T-helper 2 cell treated with Interferon-gamma antibody and Interleukin-4, amounts not matched to agents 100 ng/mL and 5 ng/mL, for 36 hours (primary cell): ENCODE results near the gene SKOR2. TPM values are rescaled to one million over a fixed set of nuclear protein-coding genes. Genes with fewer than 3 reads are reported as not detected.

ENCODE experiments used
- intact Hi-C: fragments of 100-400 bp; cut with micrococcal nuclease; formaldehyde crosslinking; loops from one replicate; pipeline ENCODE4 v1.15.1; 2023
- total RNA-seq: library from RNA; stranded (reverse); gene quantifications from 2 replicates; pipeline ENCODE4 v1.2.3, GENCODE V29; 2022

SKOR2 gene, protein sequence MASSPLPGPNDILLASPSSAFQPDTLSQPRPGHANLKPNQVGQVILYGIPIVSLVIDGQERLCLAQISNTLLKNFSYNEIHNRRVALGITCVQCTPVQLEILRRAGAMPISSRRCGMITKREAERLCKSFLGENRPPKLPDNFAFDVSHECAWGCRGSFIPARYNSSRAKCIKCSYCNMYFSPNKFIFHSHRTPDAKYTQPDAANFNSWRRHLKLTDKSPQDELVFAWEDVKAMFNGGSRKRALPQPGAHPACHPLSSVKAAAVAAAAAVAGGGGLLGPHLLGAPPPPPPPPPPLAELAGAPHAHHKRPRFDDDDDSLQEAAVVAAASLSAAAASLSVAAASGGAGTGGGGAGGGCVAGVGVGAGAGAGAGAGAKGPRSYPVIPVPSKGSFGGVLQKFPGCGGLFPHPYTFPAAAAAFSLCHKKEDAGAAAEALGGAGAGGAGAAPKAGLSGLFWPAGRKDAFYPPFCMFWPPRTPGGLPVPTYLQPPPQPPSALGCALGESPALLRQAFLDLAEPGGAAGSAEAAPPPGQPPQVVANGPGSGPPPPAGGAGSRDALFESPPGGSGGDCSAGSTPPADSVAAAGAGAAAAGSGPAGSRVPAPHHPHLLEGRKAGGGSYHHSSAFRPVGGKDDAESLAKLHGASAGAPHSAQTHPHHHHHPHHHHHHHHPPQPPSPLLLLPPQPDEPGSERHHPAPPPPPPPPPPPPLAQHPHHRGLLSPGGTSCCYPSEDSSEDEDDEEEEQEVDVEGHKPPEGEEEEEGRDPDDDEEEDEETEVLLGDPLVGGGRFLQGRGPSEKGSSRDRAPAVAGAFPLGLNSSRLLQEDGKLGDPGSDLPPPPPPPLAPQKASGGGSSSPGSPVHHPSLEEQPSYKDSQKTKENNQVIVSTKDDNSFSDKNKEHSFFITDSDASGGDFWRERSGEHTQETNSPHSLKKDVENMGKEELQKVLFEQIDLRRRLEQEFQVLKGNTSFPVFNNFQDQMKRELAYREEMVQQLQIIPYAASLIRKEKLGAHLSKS
- not detected in 2 replicates for total RNA-seq

DNA sequence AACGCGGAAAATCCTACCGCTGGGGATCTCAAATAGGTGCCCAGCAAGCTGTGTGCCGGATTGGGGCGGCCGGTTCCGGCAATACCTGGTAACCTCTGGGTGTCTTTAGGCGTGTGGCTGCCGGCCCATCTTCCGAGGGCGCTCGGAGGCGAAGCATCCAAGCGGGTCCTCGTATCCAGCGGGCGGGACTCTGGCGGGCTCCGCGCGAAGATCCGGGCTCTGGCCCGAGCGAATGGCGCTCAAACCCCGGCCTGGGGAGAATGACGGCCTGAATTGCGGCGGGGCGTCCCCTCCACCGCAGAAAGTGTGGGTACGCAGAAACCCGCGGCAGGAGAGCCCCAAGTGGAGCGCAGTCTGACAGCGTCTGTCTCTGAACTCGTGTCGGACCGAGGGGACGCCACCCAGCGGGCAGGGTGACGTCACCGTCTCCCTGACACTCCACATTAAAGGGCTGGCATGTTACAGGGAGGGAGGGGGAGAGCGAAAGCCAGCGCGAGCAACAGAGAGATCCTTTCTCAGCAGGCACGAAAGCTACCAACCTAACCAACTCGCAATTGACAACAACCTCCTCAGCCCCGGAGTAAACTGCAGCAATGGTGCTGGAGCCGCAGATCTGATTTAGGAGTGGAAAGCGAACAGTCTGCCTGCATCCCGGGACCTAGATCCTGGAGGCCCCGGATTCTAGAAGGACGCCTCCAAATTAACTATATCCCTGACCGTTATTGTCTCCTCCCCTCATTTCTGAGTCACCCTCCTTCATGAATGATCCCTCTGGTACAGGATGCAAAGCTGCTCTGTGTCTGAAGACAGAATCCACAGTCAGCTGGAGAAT, at the start of gene SKOR2:
TSS of gene SKOR2 (minus strand) at position 372 of the 832 bp plus-strand sequence. CDS start 2,477 bp downstream, outside the sequence.
- intact Hi-C loops, result no loop called here

GRCh38 chr18:47296462-47296861, 45.0 kb upstream of the SKOR2 start:
- intact Hi-C loops, result no loop called here

DNA sequence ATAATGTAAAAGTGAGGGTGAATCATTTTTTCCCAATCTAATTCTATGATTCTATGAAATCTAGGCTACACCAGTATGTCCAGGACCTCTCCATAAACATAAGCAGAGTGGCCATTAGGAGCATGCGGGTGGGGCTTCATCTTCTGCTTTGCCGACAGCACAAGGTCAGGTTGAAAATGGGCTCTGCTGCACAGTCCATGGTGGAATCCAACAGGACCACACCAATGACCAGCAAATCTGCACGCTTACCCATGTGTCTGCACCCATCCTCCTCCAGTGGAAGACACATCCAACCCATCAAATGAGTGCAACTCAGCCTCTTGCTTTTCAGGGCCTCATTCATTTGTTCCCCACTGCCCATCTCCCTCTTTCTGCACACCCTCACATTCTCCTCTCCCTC, 43.3 kb upstream of the SKOR2 start:
- intact Hi-C loops, result no loop called here

- intact Hi-C loops, result no loop called here
These were observed 37.3 kb upstream of the SKOR2 start for GRCh38 chr18:47288741-47289140.

GRCh38 chr18:47287911-47288585, 36.6 kb upstream of the SKOR2 start:
- intact Hi-C loops, result no loop called here

DNA sequence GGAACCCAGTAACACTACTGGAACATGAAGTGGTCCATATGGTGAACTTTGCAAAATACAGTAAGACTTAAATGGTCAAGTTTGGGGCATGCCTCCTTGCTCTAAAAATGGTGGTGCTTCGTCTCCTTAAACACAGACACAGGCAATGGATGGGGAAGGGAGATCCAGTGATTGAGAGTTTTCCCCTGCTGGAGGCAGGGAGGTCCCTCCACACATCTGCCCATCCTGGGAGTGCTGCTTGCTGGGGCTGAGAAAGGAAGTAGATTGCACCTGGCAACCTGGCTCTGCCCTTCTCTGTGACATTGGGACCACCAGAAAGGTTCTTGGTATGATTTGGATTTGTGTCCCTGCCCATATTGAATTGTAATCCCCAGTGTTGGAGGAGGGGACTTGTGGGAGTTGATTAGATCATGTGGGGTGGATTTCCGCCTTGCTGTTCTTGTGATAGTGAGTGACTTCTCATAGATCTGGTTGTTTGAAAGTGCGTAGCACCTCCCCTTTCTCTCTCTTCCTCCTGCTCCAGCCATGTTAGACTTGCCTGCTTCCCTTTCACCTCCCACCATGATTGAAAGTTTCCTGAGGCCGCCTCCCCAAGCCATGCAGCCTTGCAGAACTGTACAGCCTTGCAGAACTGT, 35.4 kb upstream of the SKOR2 start:
- intact Hi-C loops, result no loop called here

DNA sequence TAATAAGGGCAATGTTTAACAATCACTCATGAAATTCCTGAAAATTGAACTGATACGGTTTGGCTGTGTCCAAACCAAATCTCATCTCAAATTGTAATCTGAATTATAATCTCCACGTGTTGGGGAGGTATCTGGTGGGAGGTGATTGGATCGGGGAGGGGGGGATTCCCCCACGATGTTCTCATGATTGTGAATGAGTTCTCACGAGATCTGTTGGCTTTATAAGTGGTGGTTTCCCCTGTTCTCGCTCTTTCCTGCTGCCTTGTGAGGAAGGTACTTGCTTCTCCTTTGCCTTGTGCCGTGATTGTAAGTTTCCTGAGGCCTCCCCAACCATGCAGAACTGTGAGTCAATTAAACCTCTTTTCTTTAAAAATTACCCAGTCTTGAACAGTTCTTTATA, 34.0 kb upstream of the SKOR2 start:
- intact Hi-C loops, result no loop called here

DNA sequence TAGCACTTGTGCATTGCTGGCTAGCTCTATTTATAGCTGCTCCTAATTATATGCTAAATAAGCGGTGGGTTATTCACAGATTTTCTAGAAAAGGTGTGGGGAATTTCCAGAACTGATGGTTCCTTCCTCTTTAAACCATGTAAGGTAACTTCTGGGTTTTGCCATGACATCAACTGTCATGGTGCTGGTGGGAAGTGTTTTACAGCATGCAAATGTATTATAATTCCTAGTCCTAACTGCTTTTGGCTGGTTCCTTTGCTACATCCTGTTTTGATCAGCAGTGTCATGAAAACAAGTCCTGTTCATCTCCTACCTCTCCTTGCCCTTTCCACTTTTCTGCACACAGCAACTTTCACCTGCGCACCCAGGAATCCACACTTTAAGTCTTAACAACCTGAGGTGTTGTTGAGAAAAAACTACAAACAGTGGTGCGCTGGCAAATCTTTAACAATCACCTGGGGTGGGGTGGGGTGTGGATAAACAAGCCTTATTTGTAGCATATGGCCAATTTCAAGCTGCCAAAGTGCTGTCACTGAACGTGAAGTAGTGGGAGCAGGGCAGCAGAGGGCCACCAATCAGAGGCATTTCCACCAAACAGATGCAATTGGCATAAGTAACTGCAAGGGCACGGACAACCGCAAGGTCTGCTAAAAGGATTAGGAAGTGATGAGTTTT, 33.4 kb upstream of the SKOR2 start:
- intact Hi-C loops, result no loop called here

- intact Hi-C loops, result no loop called here
These were observed 32.0 kb upstream of the SKOR2 start for GRCh38 chr18:47283476-47283875.

- intact Hi-C loops, result no loop called here
These were observed 28.7 kb upstream of the SKOR2 start for GRCh38 chr18:47280121-47280520.

DNA sequence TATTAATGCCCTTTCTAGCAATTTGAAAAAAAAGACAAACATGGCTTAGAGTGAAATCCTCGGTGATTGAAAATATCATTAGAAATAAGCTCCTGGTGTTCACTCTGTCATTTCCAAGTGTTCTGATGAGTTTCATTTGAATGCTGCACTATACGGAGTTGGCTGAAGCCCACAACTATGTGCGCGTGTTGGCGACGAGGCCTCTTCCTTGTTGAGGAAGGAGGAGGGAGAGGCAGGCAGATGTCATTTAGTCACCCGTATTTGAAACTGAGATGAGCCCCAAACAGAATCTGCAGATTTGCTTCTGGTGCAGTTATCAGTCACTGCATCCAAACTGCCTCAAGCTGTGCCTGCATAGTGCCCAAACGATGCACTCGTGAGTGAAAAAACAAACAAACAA, 23.5 kb upstream of the SKOR2 start:
- intact Hi-C loops, result no loop called here

- intact Hi-C loops, result no loop called here
These were observed 13.7 kb upstream of the SKOR2 start for GRCh38 chr18:47265197-47265596.

DNA sequence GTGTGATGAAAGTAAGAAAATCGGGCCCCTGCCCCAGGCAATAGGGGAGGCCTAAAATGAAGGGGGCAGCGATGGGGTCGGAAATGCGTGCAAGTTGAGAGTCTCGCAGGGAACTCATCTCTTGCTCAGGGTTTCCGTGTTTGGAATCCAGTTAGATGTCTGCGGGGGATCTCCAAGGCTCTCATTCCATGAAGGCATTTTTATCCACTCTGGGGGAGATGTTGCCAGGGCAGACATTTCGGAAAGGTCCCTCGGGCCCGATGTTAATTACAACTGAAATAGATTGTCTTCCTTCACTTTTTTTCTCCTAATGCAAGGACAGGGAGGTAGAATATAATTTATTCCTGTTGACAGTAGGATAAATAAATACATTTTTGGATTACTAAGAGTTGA, 12.8 kb upstream of the SKOR2 start:
- intact Hi-C loops, result no loop called here

- intact Hi-C loops, result loop anchor here (2.0 kb wide), 1 partner anchor 15 kb away; no protein-coding TSS in a partner anchor
These were observed 12.2 kb upstream of the SKOR2 start for GRCh38 chr18:47263430-47264307.

DNA sequence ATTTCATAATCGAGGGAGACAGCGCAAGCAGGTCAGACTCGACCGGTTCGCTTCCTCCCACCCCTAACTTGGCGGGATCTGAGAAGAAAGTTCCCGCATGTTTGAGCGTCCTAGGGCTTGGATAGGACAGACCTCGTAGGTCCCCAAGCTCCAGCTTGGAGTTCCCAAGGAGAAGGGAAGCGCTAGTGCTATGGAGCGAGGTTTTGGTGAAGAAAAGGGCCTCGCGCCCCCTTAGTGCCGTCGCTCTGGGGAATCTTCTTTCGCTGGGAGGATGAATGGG, 11.6 kb upstream of the SKOR2 start:
- intact Hi-C loops, result loop anchor here (2.0 kb wide), 1 partner anchor 14 kb away; no protein-coding TSS in a partner anchor

DNA sequence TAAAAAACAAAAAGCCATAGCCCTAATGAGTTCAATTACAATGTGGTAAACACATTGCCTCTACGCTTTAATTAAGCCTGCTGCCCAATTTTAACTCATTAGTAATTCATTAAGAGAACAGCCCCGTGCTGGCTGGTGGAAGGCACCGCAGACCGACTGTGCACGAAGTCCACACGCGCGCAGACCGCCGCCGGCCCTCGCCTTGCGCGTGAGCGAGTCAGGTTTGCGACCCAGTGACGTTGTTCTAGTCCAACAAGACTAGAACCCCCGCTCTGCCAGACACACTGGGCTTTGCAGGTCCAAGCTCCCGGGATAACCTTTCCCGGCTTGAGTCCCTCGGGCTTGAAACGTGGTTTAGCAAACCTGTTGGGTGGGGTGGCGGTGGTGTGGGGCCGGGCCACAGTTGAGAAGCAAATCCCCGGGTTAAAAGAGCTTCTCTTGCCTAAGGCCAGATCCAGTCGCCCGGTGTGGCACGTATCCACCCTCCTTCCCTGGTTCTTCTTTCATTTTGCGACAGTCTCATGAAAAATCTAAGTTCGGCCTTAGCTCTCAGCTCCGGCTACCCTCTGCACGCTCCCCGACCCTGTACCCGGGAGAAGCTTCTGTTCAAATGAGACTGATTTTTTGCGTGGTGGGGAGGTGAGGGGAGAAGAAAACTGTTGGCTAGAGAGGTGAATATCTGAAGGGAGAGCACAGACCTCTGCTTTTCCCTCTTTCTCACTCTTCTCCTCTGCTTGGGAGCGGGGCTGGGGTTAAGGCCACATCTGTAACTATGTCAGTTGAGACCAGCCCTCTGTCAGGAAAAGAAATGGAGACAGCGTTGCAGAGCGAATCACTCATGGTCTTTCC, 11.1 kb upstream of the SKOR2 start:
- intact Hi-C loops, result loop anchor here (2.0 kb wide), 1 partner anchor 14 kb away; no protein-coding TSS in a partner anchor

DNA sequence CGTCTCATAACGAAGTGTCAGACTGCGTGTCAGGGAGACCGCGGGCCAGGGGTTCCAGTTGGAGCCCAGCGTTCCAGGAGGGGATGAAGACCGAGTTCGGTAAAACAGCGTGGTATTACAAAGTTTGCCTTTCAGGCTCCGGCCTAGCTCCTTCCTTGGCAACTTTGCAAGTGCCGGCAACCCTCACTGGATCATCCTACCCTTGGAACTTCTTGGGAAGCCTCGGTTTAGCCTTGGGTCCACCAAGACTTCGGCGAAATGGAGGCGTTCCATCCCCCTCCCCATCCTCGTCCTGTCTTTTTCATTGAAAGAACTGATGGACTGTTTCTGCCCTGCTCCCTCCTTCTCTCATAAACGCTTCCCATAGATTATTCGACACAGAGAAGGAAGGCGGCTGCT, 10.4 kb upstream of the SKOR2 start:
- intact Hi-C loops, result loop anchor here (2.0 kb wide), 1 partner anchor 13 kb away; no protein-coding TSS in a partner anchor
